GM19023 (cell line): Measurements from ENCODE around the gene PPP4R3A.
"Not testable (repeated sequence)": the region's sequence is repeated elsewhere in the genome, so short reads cannot be mapped to it uniquely, and the experiment has no call there.

ENCODE experiments used
- ATAC-seq: cut with Tn5 transposase; IDR thresholded peaks from one replicate; pipeline ENCODE4 v1.9.1; 2021; ENCODE audit warnings: mild to moderate bottlenecking, moderate library complexity; ENCODE audit not compliant: unreplicated experiment

Gene PPP4R3A

DNA sequence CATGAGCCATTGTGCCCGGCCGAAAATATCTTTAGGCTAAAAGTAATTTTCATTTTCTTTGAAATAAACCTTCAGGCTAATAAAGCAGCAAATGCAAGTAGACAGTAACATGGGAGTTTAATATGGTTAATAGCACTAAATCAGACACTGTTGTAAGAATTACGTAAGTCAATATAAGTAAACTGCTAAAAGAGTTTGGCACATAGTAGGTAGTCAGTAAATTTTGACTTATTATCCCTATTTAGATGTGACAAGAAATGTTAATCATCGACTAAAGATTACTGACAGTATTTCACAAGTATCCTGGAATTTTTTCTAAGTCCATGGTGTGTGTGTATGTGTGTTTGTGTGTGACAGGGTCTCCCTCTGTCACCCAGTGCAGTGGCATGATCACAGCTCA is 3.9 kb downstream of the PPP4R3A start:
- no peak for ATAC-seq

- no peak for ATAC-seq
Observed at GRCh38 chr14:91503000-91503504, 7.1 kb downstream of the PPP4R3A start.

GRCh38 chr14:91501951-91502930 is 7.9 kb downstream of the PPP4R3A start:
- no peak for ATAC-seq

GRCh38 chr14:91501348-91501747 is 8.8 kb downstream of the PPP4R3A start:
- ATAC-seq: no peak

- no peak for ATAC-seq
Observed at GRCh38 chr14:91496790-91497189, 13.3 kb downstream of the PPP4R3A start.

DNA sequence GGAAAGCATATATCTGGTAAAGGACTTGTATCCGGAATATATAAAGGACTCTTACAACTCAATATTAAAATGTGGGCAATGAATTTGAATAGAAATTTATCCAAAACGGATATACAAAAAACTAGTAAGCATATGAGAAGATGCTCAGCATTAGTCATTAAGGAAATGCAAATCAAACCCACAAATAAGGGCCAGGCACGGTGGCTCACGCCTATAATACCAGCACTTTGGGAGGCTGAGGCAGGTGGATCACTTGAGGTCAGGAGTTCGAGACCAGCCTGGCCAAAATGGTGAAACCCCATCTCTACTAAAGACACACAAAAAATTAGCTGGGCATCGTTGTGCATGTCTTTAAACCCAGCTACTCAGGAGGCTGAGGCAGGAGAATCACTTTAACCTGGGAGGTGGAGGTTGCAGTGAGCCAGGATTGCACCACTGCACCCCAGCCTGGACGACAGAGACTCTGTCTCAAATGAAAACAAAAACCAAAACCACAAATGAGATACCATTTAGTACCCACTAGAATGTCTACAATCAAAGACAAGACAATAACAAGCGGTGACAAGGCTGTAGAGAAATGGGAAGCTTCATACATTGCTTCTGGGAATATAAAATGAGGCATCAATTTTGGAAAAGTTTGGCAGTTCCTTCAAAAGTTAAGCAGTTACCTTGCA is 15.6 kb downstream of the PPP4R3A start:
- not testable (repeated sequence) for ATAC-seq

GRCh38 chr14:91493169-91493568 is 16.9 kb downstream of the PPP4R3A start:
- no peak for ATAC-seq

GRCh38 chr14:91484744-91485143 is 25.4 kb downstream of the PPP4R3A start:
- ATAC-seq: no peak

DNA sequence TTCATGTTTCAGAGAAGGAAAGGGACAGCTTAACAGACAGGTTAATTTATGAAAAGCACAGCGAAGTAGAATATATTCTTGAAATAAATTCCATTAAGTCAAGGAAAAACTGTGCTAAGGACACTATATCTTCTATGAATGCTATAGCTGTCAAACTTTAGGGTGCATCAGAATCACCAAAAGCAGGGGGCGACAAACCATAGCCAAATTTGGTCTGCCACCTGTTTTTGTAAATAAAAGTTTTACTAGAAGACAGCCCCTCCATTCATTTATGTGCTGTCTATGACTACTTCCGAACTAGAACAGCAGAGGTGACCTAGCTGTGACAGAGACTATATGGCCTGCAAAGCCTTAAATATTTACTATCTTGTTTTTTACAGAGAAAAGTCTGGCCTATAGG is 25.9 kb downstream of the PPP4R3A start:
- ATAC-seq: no peak

DNA sequence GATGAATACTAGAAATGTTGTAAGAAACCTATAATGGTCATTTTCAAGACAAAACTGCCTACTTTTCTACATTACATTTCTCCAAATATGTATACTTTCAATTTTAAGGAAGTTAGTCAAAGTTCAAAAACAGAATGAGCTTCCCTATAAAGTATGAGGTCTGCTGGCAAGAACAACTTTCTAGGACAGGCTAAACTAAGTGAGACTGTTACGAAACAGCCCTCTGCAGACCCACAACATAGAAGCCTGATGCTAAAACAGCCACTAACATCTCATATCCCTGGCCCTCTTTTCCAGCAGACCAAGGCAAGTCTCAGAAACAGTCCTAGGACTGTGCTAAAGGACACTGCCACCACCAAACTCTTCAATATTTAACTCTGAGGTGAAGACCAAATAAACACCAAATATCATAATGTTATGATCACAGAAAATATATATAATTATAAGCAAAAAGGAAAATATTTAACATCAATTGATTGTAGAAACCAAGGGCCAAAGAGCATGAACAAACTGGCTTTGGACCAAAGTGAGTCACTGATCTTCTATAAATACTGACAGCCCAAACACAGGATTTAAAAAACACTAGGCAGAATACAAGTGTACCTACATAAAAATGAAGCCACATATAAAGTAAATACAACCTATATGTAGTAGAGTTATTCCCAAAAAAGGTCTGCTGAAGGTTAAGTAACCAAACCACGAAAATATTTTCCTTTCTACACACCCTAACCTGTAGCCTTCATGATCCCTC is 27.7 kb downstream of the PPP4R3A start:
- ATAC-seq: no peak

GRCh38 chr14:91477388-91477787 is 32.7 kb downstream of the PPP4R3A start:
- no peak for ATAC-seq

GRCh38 chr14:91473046-91473445 is 37.1 kb downstream of the PPP4R3A start:
- ATAC-seq: no peak

DNA sequence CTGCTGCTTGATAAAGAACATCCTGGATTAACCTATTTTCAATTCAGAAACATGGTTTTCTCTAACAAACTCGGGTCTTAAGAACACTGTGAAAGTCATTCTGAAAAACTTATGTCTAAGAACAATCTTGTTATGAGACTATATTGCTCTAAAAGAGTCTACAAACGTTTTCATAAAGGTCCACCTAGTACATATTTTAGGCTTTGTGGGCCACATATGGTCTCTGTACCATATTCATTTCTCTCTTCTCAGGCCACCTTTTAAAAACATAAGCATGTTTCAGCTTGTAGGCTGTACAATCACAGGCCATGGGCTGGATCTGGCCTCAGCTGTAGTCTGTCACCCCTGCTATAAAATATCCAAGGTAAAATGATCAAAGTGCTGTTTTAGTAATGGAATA is 39.9 kb downstream of the PPP4R3A start:
- no peak for ATAC-seq

DNA sequence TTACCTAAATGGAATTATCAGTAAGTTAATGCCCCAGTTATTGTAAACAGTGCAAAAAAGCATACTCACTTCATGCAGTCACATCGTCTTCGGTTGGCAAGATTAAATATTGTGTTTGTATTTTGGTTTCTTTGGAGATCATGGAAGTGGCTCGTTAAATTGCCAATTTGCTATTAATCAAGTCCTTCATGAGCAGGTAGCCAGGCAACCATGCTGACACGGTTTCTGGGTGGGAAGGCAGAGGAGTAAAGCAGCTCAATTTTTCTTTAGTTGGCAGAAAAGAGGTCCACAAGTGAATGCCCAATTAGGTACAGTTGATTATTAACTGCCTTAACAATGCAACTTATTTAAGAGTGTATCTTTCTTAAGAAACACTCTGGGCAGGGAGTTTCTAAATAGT is 43.9 kb downstream of the PPP4R3A start:
- no peak for ATAC-seq

DNA sequence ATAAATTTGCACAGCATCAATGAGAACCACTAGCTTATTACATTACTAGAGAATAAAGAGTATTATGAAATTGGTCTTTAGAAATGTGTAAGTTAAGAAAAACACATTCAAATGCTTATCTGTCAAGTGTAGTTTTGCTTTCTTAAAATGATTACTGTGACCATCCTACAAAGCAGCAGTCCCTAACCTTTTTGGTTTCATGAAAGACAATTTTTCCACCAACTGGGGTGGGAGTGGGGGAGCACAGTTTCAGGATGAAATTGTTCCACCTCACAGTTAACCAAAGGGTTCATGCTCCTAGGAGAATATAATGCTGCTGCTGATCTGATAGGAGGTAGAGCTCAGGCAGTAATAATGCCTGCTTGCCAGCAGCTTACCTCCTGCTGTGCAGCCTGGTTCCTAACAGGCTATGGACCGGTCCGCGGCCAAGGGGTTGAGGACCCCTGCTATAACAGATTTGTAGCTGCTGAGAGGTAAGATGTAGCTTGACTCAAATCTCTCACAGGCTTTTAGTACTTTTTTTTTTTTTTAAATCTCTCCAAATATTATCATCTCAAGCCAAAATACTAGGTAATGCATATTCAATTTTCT is 45.4 kb downstream of the PPP4R3A start:
- no peak for ATAC-seq

DNA sequence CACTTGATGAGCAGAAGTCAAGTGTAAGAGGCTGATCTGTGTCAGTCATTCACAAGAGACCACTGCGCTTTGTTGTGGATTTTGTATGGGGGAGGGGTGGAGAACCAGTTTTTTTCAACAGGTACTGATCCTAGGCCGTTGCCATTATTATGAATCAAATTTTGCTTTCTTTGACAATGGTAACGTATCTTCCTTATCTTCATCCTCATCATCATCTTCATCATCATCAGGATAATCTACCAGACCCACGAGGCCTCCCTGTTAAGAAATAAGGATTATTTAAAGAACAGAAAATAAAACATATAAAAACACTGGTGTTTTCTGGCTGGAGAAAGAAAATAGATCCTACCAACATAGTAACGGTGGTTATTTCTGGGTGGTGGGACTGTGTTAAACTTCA is 51.5 kb downstream of the PPP4R3A start:
- ATAC-seq: no peak

DNA sequence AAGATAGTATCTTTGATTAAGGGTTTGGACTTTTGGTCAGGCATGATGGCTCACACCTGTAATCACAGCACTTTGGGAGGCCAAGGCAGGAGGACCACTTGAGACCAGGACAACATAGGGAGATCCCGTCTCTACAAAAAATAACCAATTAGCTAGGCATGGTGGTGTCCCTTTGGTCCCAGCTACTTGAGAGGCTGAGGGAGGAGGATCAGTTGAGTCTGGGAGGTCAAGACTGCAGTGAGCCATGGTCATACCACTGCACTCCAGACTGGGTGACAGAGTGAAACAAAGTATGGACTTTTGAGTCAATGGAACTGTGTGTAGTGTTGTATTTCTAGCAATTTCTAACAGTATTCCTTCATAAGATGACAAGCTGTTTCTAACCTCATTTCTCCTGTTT is 53.8 kb downstream of the PPP4R3A start:
- ATAC-seq: no peak

DNA sequence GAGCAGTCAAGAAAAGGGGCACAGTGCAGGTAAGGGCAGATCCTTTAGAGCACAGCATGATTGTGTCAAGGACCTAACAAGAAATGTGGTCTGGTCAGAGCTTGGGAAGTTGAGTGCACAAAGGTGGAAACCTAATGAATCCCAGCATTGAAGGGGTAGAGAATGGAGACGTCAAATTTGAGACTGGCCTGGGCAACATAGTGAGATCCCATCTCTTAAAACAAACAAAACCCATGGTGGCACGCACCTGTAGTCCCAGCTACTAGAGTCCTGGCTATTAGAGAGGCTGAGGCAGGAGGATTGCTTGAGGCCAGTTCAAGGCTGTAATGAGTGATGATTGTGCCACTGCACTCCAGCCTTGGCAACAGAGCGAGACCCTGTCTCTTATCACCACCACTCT is 55.5 kb downstream of the PPP4R3A start:
- ATAC-seq: no peak

GRCh38 chr14:91454155-91454554 is 56.0 kb downstream of the PPP4R3A start:
- no peak for ATAC-seq

DNA sequence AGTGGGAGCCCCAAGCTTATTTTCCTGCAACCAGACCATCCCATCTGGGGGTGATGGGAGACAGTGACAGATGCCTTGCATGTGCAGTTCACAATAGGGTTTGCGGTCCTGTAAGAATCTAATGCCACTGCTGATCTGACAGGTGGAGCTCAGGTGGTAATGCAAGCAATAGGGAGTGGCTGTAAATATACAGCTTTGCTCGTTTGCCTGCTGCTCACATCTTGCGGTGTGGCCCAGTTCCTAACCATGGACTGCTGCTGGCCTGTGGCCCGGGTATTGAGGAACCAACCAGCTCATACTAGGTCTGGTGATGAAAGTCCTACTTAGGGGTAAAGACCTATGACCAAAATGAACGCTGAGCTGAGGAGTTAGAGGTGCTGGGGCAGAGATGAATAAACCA is 56.4 kb downstream of the PPP4R3A start:
- ATAC-seq: no peak
